GM12873 (cell line): ENCODE measurements around the gene NCOA3.

Experiments
- TF ChIP-seq, protein P1 (sequence below): IDR thresholded peaks from 2 replicates; pipeline ENCODE4 v1.5.1; 2012; ENCODE audit warnings: low read depth, mild to moderate bottlenecking, moderate library complexity, low read length, control low read depth; ENCODE audit not compliant: insufficient read depth; ENCODE audit errors: missing control alignments

Gene NCOA3

DNA sequence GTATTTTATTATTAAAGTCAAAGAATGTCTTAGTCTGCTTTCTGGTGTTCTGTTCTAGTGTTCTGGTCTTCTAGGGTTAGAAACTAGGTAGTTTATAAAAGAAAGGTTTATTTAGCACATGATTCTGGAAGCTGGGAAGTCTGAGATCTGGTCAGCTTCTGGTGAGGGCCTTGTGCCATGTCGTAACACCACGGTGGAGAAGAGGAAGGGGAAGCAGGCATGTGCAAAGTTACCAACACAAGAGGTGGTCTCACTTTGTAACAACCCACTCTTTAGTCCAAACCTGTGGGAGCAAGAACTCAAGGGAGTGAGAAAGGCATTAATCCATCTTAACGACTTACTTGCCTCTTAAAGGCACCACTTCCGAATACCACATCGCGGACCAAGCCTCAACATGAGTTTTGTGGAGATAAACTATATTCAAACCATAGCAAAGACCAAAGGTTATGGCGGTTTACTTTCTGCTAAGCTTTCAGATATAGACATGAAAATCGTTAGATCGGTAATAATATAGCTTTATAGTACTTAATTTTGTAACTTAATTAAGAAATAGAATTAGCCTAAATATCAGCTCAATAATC is 99.4 kb downstream of the NCOA3 start:
- TF ChIP-seq, protein P1, sequence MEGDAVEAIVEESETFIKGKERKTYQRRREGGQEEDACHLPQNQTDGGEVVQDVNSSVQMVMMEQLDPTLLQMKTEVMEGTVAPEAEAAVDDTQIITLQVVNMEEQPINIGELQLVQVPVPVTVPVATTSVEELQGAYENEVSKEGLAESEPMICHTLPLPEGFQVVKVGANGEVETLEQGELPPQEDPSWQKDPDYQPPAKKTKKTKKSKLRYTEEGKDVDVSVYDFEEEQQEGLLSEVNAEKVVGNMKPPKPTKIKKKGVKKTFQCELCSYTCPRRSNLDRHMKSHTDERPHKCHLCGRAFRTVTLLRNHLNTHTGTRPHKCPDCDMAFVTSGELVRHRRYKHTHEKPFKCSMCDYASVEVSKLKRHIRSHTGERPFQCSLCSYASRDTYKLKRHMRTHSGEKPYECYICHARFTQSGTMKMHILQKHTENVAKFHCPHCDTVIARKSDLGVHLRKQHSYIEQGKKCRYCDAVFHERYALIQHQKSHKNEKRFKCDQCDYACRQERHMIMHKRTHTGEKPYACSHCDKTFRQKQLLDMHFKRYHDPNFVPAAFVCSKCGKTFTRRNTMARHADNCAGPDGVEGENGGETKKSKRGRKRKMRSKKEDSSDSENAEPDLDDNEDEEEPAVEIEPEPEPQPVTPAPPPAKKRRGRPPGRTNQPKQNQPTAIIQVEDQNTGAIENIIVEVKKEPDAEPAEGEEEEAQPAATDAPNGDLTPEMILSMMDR, result no peak

DNA sequence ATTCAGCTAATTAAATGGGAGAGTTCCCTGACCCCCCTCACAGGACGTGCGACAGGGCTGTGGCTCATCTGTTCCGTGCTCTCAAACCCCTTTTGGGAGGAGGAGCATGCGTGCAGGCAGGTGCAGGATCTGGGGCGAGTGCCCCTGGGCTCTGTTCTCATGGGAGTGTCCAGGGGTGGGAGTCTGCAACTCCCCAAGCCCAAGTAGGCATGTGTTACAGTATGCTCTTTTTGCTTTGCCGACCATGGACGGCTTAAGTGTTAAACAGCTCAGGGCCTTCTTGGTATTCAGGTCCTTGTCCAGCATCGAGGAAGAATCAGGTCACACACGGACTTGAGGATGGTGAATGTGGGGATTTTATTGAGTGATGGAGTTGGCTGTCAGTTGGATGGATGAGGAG is 101.6 kb downstream of the NCOA3 start:
- TF ChIP-seq, protein P1, result no peak

DNA sequence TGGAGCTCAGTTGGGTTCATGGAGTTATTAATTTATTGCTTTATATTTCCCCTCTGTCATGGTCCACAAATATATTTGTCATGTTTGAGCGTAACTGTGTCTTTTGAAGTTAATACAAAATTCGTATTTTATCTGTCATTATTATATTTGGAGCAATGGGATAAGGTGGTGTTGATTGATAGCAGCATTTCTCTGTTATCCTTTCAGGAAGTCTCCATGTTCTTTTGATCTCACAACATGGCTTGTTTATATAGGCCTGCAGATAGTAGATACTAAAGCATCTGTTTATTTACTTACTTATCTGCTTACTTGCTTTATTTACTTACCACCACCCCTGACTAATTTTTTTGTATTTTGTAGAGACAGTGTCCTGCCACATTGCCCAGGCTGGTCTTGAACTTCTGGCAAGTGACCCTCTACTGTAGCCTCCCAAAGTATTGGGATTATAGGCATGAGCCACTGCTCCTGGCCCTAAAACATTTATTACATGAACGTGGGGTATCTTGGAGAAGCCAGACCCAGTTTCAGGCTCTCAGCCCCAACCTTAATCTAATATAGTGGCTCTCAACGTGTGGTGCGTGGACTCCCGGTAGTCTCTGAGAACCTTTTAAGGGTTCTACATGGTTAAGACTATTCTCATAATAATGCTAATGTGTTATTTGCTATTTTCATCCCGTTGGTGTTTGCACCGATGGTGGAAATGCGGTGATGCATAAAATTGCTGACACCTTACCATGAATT is 104.2 kb downstream of the NCOA3 start:
- TF ChIP-seq, protein P1, result no peak

DNA sequence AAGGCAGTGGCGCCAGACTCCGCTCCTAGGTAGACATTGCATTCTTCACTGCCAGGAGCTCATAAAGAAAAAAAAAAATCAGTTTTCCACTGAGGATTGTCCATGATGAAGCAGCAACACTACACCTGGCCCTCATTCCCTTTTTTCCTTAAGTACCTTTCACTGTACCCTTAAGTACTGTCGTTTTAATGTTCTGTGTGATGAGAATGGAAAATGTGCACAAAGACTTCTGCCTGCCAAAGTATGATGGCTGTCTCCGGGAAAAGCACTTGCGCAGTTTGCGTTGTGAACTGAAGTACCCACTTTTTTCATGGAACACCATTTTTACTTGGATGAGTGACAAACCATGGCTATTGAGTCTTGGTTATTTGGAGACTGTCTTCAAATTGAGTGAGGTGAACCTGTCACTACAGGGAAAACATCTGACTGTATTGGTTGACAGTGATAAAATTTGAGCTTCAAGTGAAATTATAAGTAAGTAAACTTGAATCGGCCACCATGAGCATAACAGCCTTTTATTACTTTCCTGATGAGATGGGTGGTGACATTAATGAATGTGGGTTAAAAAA is 104.8 kb downstream of the NCOA3 start:
- TF ChIP-seq, protein P1, result no peak

DNA sequence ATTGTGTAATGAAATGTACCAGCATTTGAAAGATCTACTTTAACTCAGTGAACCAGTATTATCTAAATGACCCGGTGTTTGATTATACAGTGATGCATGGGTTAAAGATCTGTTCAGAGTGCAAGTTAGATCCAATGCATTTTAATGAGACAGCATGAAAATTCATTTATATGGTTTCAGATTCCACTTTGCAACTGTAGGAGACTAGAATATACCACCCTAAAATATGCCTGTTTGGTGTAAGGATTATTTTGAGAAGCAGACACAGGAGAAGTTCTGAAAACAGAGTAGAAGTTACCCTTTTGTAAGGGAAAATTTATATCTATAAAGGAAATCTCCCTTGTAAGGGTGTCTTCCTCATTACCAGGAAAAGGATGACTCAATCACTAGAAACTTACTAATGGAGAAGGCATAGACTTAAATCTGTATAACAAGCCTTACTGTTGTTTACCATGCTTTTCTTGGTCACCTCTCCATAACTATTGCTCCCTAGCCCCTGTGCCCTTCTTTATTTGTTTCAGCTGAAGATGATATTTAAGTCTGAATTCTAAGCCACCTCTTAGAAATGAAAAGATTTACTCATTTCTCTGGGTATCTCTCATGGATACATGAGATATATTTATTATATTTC is 105.4 kb downstream of the NCOA3 start:
- TF ChIP-seq, protein P1, result no peak

DNA sequence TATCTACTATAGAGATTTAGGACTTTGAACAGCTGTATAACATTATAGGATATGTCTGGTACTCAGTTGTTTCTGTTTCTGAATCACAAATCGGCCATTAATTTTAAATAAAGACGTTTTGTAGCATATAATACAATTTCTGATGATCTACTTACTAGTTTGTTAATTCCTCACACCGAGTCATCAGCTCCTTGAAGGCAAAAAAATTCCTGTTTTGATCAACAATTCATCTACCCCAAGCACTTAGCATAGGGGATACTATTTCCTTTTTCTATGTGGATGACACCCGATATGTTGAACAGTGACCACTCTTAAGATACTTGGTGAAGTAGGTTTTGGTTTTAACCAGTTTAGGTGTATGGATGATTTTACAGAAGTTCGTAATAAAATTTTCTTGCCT is 107.3 kb downstream of the NCOA3 start:
- TF ChIP-seq, protein P1, result no peak
